NB4 (cell line): ENCODE results near the gene C22orf31.

ENCODE experiments used
- CTCF ChIP-seq: IDR thresholded peaks from one replicate; pipeline ENCODE4 v1.5.1; 2012; ENCODE audit warnings: low read depth, low read length
- MAX ChIP-seq: IDR thresholded peaks from 2 replicates; pipeline ENCODE4 v1.6.1; 2011; ENCODE audit warnings: low read depth, low read length

GRCh38 chr22:29050457-29050856 is 11.2 kb downstream of the C22orf31 start:
- TF ChIP-seq CTCF: no peak
- TF ChIP-seq MAX: no peak
